SK-N-SH (cell line): ENCODE data around the gene RBX1. TPM values are rescaled to one million over a fixed set of nuclear protein-coding genes. Genes with fewer than 3 reads are reported as not detected.

Experiments used
- CTCF ChIA-PET: fragments of 300-600, 350-600 bp; formaldehyde crosslinking; extraction: SDS; loops from one replicate; lab custom pipeline; 2021; lab: Yijun Ruan, JAX
- POLR2A ChIA-PET: fragments of 350-600 bp; sonication (Branson Sonifier 250); formaldehyde crosslinking; extraction: SDS; loops from one replicate; lab custom pipeline; 2020; ENCODE audit warnings: antibody characterized with exemption, inconsistent platforms; lab: Yijun Ruan, JAX
- DNase-seq: peaks from one replicate; pipeline ENCODE4 v3.0.0; 2012
- H2AFZ ChIP-seq: fragments of 200-600 bp; sonication (generic); 2 replicates; pipeline ENCODE4 v1.8.1; 2016; ENCODE audit warnings: antibody characterized with exemption, mild to moderate bottlenecking, low read depth
- H3F3A ChIP-seq: fragments of 200-600 bp; sonication (generic); replicated peaks from 2 replicates; pipeline ENCODE3; 2016; ENCODE audit warnings: antibody characterized with exemption, mild to moderate bottlenecking; ENCODE audit not compliant: insufficient read depth
- H3K27ac ChIP-seq, 2 experiments: fragments of 200-500 bp in 1 of 2; fragments of 200-600 bp in 1 of 2; sonication (Bioruptor generic) in 1 of 2; sonication (generic), shearing (Covaris generic) in 1 of 2; 2 replicates each; pipeline versions ENCODE4 v1.5.1 to v1.6.1; 2014 to 2016; ENCODE audit warnings: low read depth in 2 of 2, inconsistent platforms in 1 of 2, low read length in 1 of 2, mild to moderate bottlenecking in 1 of 2, mixed read lengths in 1 of 2
- H3K27me3 ChIP-seq: fragments of 200-600 bp; sonication (generic), shearing (Covaris generic); 2 replicates; pipeline ENCODE4 v1.6.1; 2016; ENCODE audit warnings: mixed run types; ENCODE audit not compliant: insufficient read depth
- H3K36me3 ChIP-seq, 2 experiments: fragments of 200-500 bp in 1 of 2; fragments of 200-600 bp in 1 of 2; sonication (Bioruptor generic) in 1 of 2; sonication (generic) in 1 of 2; replicated peaks in 1 of 2; 2 replicates each; pipeline versions ENCODE3 to v1.5.1; 2014 to 2016; ENCODE audit warnings: low read length in 1 of 2, mild to moderate bottlenecking in 1 of 2; ENCODE audit not compliant: insufficient read depth in 2 of 2, control insufficient read depth in 1 of 2
- H3K4me1 ChIP-seq, 2 experiments: fragments of 200-500 bp in 1 of 2; fragments of 200-600 bp in 1 of 2; sonication (Bioruptor generic) in 1 of 2; sonication (generic), shearing (Covaris generic) in 1 of 2; 2 replicates each; pipeline versions ENCODE4 v1.5.1 to v1.6.1; 2014 to 2016; ENCODE audit warnings: low read depth in 1 of 2, low read length in 1 of 2, mixed run types in 1 of 2; ENCODE audit not compliant: insufficient read depth in 2 of 2, control insufficient read depth in 1 of 2
- H3K4me2 ChIP-seq: fragments of 200-600 bp; sonication (generic), shearing (Covaris generic); 2 replicates; pipeline ENCODE4 v1.6.1; 2017; ENCODE audit warnings: mixed run types
- H3K4me3 ChIP-seq, 2 experiments: fragments of 200-500 bp in 1 of 2; fragments of 200-600 bp in 1 of 2; sonication (Bioruptor generic) in 1 of 2; sonication (generic), shearing (Covaris generic) in 1 of 2; 2 replicates each; pipeline versions ENCODE4 v1.5.1 to v1.8.1; 2014 to 2016; ENCODE audit warnings: low read depth in 2 of 2, inconsistent platforms in 1 of 2, low read length in 1 of 2, mild to moderate bottlenecking in 1 of 2, mixed read lengths in 1 of 2, moderate library complexity in 1 of 2
- H3K79me2 ChIP-seq: fragments of 200-600 bp; sonication (generic); 2 replicates; pipeline ENCODE4 v1.8.1; 2017; ENCODE audit warnings: mild to moderate bottlenecking; ENCODE audit not compliant: insufficient read depth
- H3K9ac ChIP-seq: fragments of 200-600 bp; sonication (generic); 2 replicates; pipeline ENCODE4 v1.6.1; 2017; ENCODE audit warnings: mixed run types
- H3K9me2 ChIP-seq: fragments of 200-600 bp; sonication (generic); 2 replicates; pipeline ENCODE4 v1.6.1; 2017; ENCODE audit warnings: mixed run types
- H3K9me3 ChIP-seq: fragments of 200-600 bp; sonication (generic); 2 replicates; pipeline ENCODE4 v1.6.1; 2017; ENCODE audit warnings: mixed run types, mild to moderate bottlenecking, moderate library complexity
- H4K20me1 ChIP-seq: fragments of 200-600 bp; sonication (generic); 2 replicates; pipeline ENCODE4 v1.6.1; 2017; ENCODE audit warnings: mild to moderate bottlenecking, mixed run types; ENCODE audit not compliant: insufficient read depth
- CHD2 ChIP-seq: fragments of 150-350 bp; IDR thresholded peaks from 2 replicates; pipeline ENCODE4 v1.6.1; 2018; ENCODE audit warnings: low read length; ENCODE audit not compliant: partially characterized antibody
- CTCF ChIP-seq: fragments of 200-600 bp; sonication (generic); IDR thresholded peaks from 2 replicates; pipeline ENCODE4 v1.6.1; 2017; ENCODE audit warnings: antibody characterized with exemption, mild to moderate bottlenecking, moderate library complexity
- EZH2phosphoT487 ChIP-seq: fragments of 200-600 bp; sonication (generic); IDR thresholded peaks from 2 replicates; pipeline ENCODE4 v1.6.1; 2017; ENCODE audit warnings: low read depth, mixed run types, mild to moderate bottlenecking, antibody characterized with exemption, moderate library complexity, borderline replicate concordance
- FOXJ3 ChIP-seq: sonication (generic); formaldehyde crosslinking; IDR thresholded peaks from 2 replicates; pipeline ENCODE4 v1.5.1; 2020; ENCODE audit warnings: mild to moderate bottlenecking, missing genetic modification reagents
- GABPA ChIP-seq: IDR thresholded peaks from 2 replicates; pipeline ENCODE4 v1.4.0; 2012; ENCODE audit warnings: low read depth, mild to moderate bottlenecking
- IRF3 ChIP-seq: fragments of 150-350 bp; IDR thresholded peaks from 2 replicates; pipeline ENCODE4 v1.6.1; 2016; ENCODE audit warnings: mild to moderate bottlenecking, low read depth, low read length
- JUND ChIP-seq: IDR thresholded peaks from 2 replicates; pipeline ENCODE4 v1.4.0; 2012
- MXI1 ChIP-seq: IDR thresholded peaks from 2 replicates; pipeline ENCODE4 v1.6.1; 2012; ENCODE audit warnings: mild to moderate bottlenecking, low read depth, low read length, improper control_type of control experiment
- POLR2AphosphoS5 ChIP-seq: IDR thresholded peaks from 2 replicates; pipeline ENCODE4 v1.6.1; 2012; ENCODE audit warnings: low read depth, low read length
- RCOR1 ChIP-seq: fragments of 150-350 bp; IDR thresholded peaks from 2 replicates; pipeline ENCODE4 v1.6.1; 2017; ENCODE audit warnings: antibody characterized with exemption, low read length
- REST ChIP-seq: IDR thresholded peaks from 2 replicates; pipeline ENCODE4 v1.6.1; 2012; ENCODE audit warnings: mild to moderate bottlenecking, low read depth, low read length, moderate library complexity
- RFX5 ChIP-seq: IDR thresholded peaks from 2 replicates; pipeline ENCODE4 v1.6.1; 2012; ENCODE audit warnings: mild to moderate bottlenecking, improper control_type of control experiment, low read length
- RXRA ChIP-seq: IDR thresholded peaks from 2 replicates; pipeline ENCODE4 v1.4.0; 2012; ENCODE audit warnings: low read depth, mild to moderate bottlenecking, borderline replicate concordance
- SIN3A ChIP-seq: IDR thresholded peaks from 2 replicates; pipeline ENCODE4 v1.6.1; 2012; ENCODE audit warnings: low read depth, mild to moderate bottlenecking, low read length, moderate library complexity, borderline replicate concordance
- TCF12 ChIP-seq: IDR thresholded peaks from 2 replicates; pipeline ENCODE4 v1.4.0; 2012
- ZBTB33 ChIP-seq: IDR thresholded peaks from 2 replicates; pipeline ENCODE4 v1.4.0; 2012; ENCODE audit warnings: low read depth, borderline replicate concordance
- WGBS: methylation state at CpG from one replicate; pipeline ENCODE4 v1.1.6; 2017; ENCODE audit warnings: low lambda C conversion rate; 5-methylcytosine and 5-hydroxymethylcytosine counted together
- polyA plus RNA-seq, 3 experiments: library from polyadenylated mRNA; depleted of rRNA; stranded (reverse); fragments of >200 nt; gene quantifications; 2 replicates each; pipeline ENCODE4 v1.2.3, GENCODE V29; 2012

The RBX1 gene
- polyA plus RNA-seq, 1 of the 3 experiments (the other 2 are of a cell fraction), result 51.2 TPM

GRCh38 chr22:40979871-40980270 is 28.7 kb downstream of the RBX1 start:
- Histone ChIP-seq H4K20me1 (no peaks in the 10 kb centered on the region), H3K27ac (no peak overlapping the region), H2AFZ (no peak overlapping the region), H3F3A (no peaks in the 10 kb centered on the region), H3K4me2 (no peak overlapping the region), H3K9me3 (no peaks in the 10 kb centered on the region), H3K9me2 (no peaks in the 10 kb centered on the region), H3K4me3 (no peak overlapping the region), H3K36me3 (no peaks in the 10 kb centered on the region), H3K79me2 (no peaks in the 10 kb centered on the region), H3K4me1 (no peaks in the 10 kb centered on the region), H3K9ac (no peak overlapping the region), H3K27me3 (no peaks in the 10 kb centered on the region)
- DNase-seq, result no peak
- TF ChIP-seq GABPA (no peak), RXRA (no peak), POLR2AphosphoS5 (no peak), IRF3 (no peak), RCOR1 (no peak), MXI1 (no peak), CHD2 (no peak), TCF12 (no peak), JUND (no peak), CTCF (no peak), SIN3A (no peak), REST (no peak), ZBTB33 (no peak), RFX5 (no peak), EZH2phosphoT487 (no peak), FOXJ3 (CRISPR knock-in tag) (no peak)
- CTCF ChIA-PET, result no interaction called here
- POLR2A ChIA-PET, result no interaction called here
- 76% methylated on average over 8 of the region's 8 CpGs for WGBS
